ENCODE results near the gene KRT31.
"Not testable (repeated sequence)": the region's sequence is repeated elsewhere in the genome, so short reads cannot be mapped to it uniquely, and the experiment has no call there.

Gene KRT31

DNA sequence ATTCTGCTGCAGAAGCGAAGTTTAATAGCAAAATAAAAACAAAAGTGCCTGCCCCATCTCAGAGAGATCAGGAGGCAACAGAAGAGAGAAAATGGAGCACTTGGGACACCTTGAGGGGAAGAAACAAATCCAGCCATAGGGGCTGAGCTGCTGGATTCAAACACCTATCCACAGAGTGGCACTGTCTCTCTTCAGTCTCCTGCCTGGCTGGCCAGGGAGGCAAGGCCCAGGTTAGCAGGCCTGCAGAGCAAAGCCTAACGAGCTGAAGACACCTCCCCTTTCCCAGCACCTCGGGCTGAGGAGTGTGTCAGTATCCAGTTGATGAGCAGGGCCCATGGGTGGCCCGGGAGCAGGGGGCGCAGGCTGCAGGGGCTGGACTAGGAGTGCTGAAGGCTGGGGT lies 8.8 kb upstream of the KRT31 start:
- no peak overlapping the region for H3K4me2 ChIP-seq
- no peak for TF ChIP-seq Cebpa-rat (IDR thresholded peaks at IDR 0.05)
- H3K4me3 ChIP-seq, result no peak overlapping the region
- no peak overlapping the region for H3K9ac ChIP-seq
- no peaks in the 10 kb centered on the region for H3K9me3 ChIP-seq
- peaks cover 16% of the 10 kb centered on the region for H3K4me1 ChIP-seq
- no peaks in the 10 kb centered on the region for H3K36me3 ChIP-seq
- H4K20me1 ChIP-seq, result no peaks in the 10 kb centered on the region
- no peaks in the 10 kb centered on the region for H3K27me3 ChIP-seq
- H3K27ac ChIP-seq, result no peak overlapping the region

DNA sequence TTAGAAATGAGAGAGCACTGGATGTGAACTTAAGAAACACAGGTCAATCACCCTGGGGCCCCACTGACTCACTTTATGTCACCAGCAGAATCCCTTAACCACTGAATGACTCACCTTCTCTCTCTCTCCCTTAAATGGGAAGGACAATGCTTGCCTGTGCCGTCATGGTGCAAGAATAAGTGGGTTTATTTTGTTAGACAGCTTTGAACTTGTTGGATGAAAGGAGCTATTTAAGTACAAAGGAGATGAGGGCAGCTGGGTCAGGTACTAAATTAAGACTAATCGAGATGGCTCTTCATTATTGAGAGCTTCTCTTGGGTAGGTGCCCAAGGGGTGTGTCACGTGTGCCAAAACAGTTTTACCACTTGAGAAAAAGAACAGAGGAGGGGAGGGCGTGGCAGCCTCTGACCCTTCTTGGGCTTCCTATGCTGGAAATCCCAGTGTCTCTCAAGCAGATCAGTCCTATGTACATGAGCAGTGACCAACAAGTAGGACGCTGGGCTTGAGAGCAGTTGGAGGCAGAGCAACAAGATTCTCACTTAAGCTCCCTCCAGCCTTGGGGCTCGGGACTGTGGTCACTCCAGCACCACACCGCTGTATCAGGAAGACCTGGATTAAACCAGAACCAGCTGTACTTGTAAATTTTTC lies 6.7 kb upstream of the KRT31 start:
- Histone ChIP-seq H3K36me3 (no peaks in the 10 kb centered on the region), H3K27me3 (no peaks in the 10 kb centered on the region), H3K4me3 (no peak overlapping the region), H3K9ac (no peak overlapping the region), H3K4me2 (peak overlapping the region; percentile 50), H3K4me1 (peaks cover 14% of the 10 kb centered on the region), H3K9me3 (no peaks in the 10 kb centered on the region), H4K20me1 (no peaks in the 10 kb centered on the region), H3K27ac (no peak overlapping the region)
- no peak for TF ChIP-seq Cebpa-rat (IDR thresholded peaks at IDR 0.05)

DNA sequence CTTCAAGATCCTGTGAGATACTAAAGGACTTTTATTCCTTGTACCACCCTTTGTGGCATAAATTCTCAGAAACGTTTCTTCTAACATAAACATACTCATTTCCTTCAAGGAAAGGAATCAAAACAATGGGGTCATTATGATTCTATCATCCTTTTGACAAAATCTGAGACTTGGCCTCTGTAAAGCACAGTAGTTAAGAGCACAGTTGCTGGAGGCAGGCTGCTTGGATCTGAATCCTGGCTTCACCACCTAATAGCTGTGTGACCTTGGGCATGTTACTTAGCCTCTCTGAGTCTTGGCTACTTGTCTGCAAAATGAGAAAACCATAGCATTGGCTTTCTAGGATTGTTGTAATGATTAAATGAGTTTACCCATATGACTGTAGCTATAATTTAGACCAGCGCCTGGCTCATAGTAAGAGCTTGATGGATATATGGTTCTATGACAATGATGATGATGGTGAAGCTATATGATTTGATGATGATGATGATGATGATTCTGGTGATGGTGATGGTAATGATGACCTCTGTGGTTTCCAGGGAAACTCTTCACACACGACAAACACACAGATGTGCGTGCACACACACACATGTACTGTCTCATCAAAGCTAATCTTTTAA lies 6.1 kb upstream of the KRT31 start:
- Histone ChIP-seq H3K27me3 (no peaks in the 10 kb centered on the region), H3K9ac (no peak overlapping the region), H3K4me3 (no peak overlapping the region), H3K9me3 (no peaks in the 10 kb centered on the region), H3K27ac (no peak overlapping the region), H3K36me3 (no peaks in the 10 kb centered on the region), H3K4me2 (no peak overlapping the region), H4K20me1 (no peaks in the 10 kb centered on the region), H3K4me1 (peaks cover 9% of the 10 kb centered on the region)
- no peak for TF ChIP-seq Cebpa-rat (IDR thresholded peaks at IDR 0.05)

DNA sequence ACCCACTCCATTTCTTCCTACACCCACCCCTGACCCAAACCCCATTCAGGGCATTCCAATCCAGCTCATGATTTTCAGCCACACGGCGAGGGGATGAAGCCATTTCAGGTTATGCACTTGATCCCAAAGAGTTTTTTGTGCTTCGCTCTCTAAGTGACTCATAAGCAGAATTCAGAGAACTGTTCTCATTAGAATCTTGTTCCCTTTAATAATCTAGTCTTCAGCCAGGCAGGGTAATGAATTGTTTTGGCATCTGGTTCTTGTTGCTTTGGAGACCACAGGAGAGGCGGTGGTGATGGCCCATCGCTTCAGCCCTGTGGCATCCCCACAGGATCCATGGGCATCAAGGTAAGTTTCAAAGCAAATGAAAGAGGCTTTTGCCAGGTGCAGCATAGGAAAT lies 4.8 kb upstream of the KRT31 start:
- Histone ChIP-seq H3K4me2 (no peak overlapping the region), H3K4me3 (no peak overlapping the region), H3K9me3 (no peaks in the 10 kb centered on the region), H3K4me1 (peaks cover 9% of the 10 kb centered on the region), H3K9ac (no peak overlapping the region), H3K36me3 (no peaks in the 10 kb centered on the region), H3K27me3 (no peaks in the 10 kb centered on the region), H4K20me1 (no peaks in the 10 kb centered on the region), H3K27ac (no peak overlapping the region)
- TF ChIP-seq Cebpa-rat (IDR thresholded peaks at IDR 0.05), result no peak

DNA sequence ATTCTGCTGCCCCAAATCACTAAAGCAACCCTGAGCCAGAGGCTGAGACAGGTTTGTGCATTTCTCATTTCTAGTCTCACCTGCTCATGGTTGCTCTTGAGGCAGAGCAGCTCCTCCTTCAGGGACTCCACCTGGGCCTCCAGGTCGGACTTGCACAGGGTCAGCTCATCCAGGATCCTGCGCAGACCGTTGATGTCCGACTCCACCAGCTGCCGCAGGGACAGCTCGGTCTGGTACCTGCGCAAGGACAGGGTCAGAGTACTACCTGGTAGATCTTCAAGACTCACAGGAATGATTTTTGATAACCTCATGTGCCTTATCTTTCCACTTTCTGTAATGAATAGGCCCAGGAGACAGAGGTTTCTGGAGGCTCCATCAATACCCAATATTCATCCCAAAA lies 1.1 kb downstream of the KRT31 start:
- Histone ChIP-seq H3K4me2 (no peak overlapping the region), H3K4me3 (no peak overlapping the region), H3K9ac (no peak overlapping the region), H3K27me3 (no peaks in the 10 kb centered on the region), H3K4me1 (no peaks in the 10 kb centered on the region), H4K20me1 (no peaks in the 10 kb centered on the region), H3K36me3 (no peaks in the 10 kb centered on the region), H3K27ac (no peak overlapping the region), H3K9me3 (no peaks in the 10 kb centered on the region)
- TF ChIP-seq Cebpa-rat (IDR thresholded peaks at IDR 0.05), result no peak

DNA sequence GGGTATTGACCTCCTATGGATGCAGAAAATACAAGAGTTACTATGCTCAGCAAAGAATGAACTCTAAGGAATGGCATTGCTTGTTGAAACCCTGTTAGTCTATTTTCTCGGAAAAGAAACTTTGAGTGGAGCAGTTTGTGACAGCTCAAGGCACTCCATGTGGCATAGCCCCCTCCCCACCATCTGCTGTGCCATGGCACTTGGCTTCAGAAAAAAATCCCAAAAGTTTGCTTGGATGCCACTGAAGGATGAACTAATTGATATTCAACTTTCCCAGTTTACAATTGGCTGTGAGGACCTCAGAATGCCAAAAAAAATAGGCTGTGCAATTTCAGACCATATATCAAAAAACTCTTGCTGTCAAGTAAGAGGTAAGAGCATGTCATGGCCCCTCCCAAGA lies 1.8 kb downstream of the KRT31 start:
- no peaks in the 10 kb centered on the region for H3K27me3 ChIP-seq
- no peak overlapping the region for H3K4me3 ChIP-seq
- H3K9ac ChIP-seq, result no peak overlapping the region
- H3K27ac ChIP-seq, result no peak overlapping the region
- no peak overlapping the region for H3K4me2 ChIP-seq
- H3K9me3 ChIP-seq, result no peaks in the 10 kb centered on the region
- H3K4me1 ChIP-seq, result no peaks in the 10 kb centered on the region
- no peaks in the 10 kb centered on the region for H3K36me3 ChIP-seq
- no peak for TF ChIP-seq Cebpa-rat (IDR thresholded peaks at IDR 0.05)
- H4K20me1 ChIP-seq, result no peaks in the 10 kb centered on the region

DNA sequence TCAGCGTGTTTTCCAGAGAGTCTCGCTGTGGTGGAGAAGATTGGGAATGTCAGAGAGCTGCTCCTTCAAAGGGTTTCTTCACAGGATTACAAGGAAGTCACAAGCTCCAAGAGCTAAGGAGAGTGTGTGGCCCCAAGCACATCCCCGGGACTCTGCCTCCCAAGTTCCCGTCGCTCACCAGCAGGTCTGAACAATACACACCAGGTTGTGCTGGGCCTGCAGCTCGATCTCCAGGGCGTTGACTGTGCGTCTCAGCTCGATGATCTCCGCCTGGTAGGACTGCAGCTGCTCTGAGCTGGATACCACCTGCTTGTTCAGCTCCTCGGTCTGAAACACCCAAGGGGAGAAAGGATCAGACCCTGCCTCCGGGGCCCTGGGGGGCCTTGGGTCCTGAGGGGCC lies 2.4 kb downstream of the KRT31 start:
- not testable (repeated sequence) for H3K4me1 ChIP-seq, H4K20me1 ChIP-seq, H3K4me2 ChIP-seq, H3K9ac ChIP-seq, H3K36me3 ChIP-seq, H3K9me3 ChIP-seq, H3K27ac ChIP-seq, H3K27me3 ChIP-seq, H3K4me3 ChIP-seq

DNA sequence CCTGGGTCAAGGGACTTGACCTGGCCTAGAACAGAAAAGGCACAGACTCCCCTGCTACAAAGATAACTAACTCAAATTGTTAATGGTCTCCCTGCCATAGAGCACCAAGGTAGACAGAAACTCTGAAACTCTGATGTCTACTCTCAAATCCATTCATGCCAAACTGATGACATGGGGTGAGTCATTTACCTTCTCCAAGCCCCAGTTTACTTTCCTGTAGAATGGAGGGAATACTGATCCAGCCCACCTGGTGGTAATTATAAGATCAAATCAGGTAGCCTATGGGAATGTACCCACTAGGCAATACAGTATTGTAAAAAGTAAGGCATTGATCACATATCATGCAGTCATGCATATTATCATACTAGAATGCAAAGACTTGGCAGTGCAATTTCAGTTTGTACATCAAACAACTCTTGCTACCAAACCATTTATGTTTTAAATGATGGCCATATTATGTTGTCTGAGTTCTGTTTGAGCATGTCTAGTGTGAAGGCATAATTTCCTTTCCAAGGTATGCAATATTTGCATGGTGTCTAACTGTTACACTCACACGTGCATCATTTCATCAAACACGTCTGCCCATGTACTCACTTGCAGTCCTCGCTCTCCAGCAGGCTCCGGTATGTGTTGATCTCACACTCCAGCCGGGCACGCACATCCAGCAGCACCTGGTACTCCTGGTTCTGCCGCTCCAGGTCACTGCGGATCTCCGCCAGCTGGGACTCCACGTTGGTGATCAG lies 3.0 kb downstream of the KRT31 start:
- Histone ChIP-seq H3K4me3 (no peak overlapping the region), H3K27me3 (no peaks in the 10 kb centered on the region)

DNA sequence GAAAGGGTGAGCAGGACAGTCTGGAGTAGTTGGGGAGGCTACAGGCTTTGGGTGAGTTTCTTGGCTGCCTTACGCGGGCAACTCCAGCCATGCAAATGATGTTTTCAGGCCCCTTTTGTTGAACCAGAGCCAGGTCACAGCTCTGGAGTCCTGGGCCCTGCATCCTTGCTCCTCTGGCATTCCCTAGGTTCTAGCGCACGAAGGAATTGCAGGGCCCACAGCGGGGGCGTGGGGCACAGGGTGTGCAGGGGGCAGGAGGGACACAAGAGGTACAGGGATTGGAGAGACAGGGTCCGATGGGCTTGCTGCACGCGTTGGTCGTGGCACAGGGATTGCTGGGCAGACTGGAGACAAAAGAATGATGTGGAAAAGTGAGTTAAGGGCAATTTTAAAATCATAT lies 3.6 kb downstream of the KRT31 start:
- Histone ChIP-seq H3K9me3 (no peaks in the 10 kb centered on the region), H3K9ac (no peak overlapping the region), H3K4me1 (no peaks in the 10 kb centered on the region), H3K27ac (no peak overlapping the region), H3K36me3 (no peaks in the 10 kb centered on the region), H3K4me2 (no peak overlapping the region), H3K27me3 (no peaks in the 10 kb centered on the region), H3K4me3 (no peak overlapping the region), H4K20me1 (no peaks in the 10 kb centered on the region)
- TF ChIP-seq Cebpa-rat (IDR thresholded peaks at IDR 0.05), result no peak

More for the DNA sequence above, 3.0 kb downstream of the KRT31 start:
- no peak overlapping the region for H3K9ac ChIP-seq
- H3K27ac ChIP-seq, result no peak overlapping the region
- no peaks in the 10 kb centered on the region for H4K20me1 ChIP-seq
- no peak for TF ChIP-seq Cebpa-rat (IDR thresholded peaks at IDR 0.05)
- H3K4me1 ChIP-seq, result no peaks in the 10 kb centered on the region
- H3K9me3 ChIP-seq, result no peaks in the 10 kb centered on the region
- H3K36me3 ChIP-seq, result no peaks in the 10 kb centered on the region
- H3K4me2 ChIP-seq, result no peak overlapping the region

DNA sequence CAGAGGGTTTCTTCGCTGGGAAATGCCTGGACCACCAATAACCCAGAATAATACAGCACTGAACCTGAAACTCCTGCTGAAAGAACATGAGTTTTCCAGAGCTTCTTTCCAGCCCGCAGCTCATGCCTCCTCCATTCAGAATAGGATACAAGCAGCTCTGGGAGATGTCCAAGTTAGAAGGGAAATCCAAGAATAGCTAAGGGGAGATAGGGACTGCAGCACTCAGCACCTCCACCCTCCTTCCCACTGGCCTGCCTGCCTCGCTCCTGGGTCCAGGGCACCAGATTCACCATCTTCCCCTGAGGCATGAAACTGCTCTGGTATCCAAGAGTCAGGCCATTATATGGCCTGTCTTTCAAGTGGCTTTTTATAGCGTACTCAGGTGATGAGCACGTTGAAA lies 4.1 kb downstream of the KRT31 start:
- Histone ChIP-seq H3K27me3 (no peaks in the 10 kb centered on the region), H3K4me3 (no peak overlapping the region), H3K9me3 (no peaks in the 10 kb centered on the region), H3K4me2 (no peak overlapping the region), H3K36me3 (no peaks in the 10 kb centered on the region), H3K4me1 (no peaks in the 10 kb centered on the region), H3K9ac (no peak overlapping the region), H3K27ac (no peak overlapping the region), H4K20me1 (no peaks in the 10 kb centered on the region)
- TF ChIP-seq Cebpa-rat (IDR thresholded peaks at IDR 0.05), result no peak
